IPS-18c (cell line): ENCODE measurements around the gene MAD2L1.
A peak's percentile ranks its signal among the peaks of the same experiment; 100 is the strongest.
"Not testable (repeated sequence)": the region's sequence is repeated elsewhere in the genome, so short reads cannot be mapped to it uniquely, and the experiment has no call there.

ENCODE experiments used
- H3K4me3 ChIP-seq: 2 replicates; pipeline ENCODE4 v1.7.0; 2013; ENCODE audit warnings: low read depth, mild to moderate bottlenecking, low read length, moderate library complexity; ENCODE audit not compliant: insufficient read depth
- H3K9me3 ChIP-seq: one replicate; pipeline ENCODE4 v1.6.1; 2013; ENCODE audit warnings: mild to moderate bottlenecking, low read length, moderate library complexity; ENCODE audit not compliant: control insufficient read depth, insufficient read depth

Gene MAD2L1

DNA sequence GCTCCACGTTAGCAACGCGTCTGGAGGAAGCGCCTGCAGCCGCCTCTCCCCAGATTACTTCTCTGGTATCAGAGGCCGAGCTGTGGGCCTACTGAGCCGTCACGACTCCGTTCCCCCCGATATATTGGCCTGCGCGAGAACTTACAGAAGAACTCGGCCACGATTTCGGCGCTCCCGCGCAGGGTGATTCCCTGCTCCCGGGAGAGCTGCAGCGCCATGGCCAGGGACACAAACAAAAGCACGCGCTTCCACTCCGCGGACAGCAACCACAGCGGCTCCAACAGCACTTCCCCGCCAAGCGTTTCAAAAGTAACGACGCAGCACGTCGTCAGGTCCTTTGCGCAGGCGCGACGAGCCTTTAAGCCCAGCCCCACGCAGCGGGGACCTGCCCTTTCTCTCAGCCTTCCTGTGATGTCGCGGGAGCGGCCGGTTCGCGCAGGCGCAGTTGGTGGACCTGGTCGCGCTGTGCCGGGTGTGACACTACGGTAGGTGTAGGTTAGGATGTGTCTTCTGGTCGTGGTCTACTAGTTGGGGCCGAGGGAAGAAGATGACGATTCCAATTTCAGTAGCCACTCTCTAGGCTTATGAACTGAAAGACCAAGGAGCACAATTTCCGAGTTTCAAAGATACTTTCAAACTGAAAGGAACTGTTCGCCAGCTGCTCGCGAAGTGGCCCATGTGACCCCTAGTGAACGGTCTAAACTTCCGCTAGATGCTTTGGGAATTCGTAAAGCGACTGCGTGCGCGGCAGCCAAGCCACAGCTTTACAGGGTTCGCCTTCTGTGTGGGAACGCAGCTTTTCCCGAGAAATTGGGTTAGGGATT, at the start of gene MAD2L1:
MAD2L1 (minus strand) TSS at position 332 of the 824 bp plus-strand sequence; CDS start at position 218, 114 bp downstream.
- Histone ChIP-seq H3K4me3 (peak within 1 kb of the TSS; percentile 74), H3K9me3 (no peaks in the 10 kb centered on the region)

DNA sequence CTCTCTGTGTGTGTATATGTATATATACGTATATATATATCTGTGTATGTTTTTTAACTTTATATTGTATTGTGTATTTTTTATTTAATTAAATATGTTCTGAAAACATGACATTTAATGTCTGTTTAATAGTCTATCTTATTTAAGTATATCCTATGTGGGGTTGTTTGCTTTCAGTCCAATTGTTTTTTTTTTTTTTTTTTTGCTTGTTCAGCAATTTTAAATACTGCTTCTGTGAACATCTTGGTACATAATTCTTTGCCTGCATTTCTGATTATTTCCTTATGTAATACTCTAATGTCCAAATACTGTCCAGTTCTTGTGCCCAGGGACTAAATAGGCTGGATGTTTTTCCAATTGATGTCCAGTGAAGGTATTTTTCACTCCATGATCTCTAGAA, 45.1 kb upstream of the MAD2L1 start:
- no peaks in the 10 kb centered on the region for H3K9me3 ChIP-seq
- no peak overlapping the region for H3K4me3 ChIP-seq

DNA sequence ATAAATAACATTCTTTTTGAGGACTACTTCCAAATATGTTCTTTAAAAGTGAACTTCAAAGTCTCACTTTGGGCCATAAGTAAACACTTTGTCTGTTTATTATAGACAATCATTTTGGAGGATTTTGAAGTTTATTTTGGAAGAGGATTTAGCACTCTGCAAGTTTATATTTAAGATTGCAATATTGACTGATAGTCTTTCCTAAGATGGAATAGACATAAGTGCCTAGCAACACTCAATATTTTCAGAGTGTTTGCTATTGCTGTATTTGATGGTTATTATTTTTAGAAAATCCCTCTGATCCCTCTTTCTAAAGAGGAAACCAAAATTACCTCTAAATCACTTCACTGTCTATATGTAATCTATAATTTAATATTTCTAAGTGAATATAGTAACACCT, 42.8 kb upstream of the MAD2L1 start:
- Histone ChIP-seq H3K9me3 (no peaks in the 10 kb centered on the region), H3K4me3 (no peak overlapping the region)

DNA sequence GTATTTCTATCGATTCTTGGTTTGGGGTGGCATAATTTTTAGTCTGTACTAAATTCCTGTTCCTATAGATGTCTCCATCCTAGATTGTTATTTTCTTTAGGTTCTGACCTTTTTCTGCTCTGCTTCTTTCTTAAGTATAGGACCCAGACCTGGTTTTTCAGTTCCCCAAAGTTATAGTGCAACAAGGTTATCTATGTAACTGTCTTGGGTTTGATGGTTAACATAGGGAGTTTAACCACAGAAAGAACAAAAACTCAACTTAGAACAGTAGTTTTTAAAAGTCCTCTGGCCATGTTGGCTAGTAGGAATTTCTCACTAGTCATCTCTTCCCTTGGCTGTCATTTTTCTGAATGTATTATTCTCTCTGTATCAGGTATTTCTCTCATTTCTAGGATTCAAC, 38.8 kb upstream of the MAD2L1 start:
- Histone ChIP-seq H3K9me3 (no peaks in the 10 kb centered on the region), H3K4me3 (no peak overlapping the region)

DNA sequence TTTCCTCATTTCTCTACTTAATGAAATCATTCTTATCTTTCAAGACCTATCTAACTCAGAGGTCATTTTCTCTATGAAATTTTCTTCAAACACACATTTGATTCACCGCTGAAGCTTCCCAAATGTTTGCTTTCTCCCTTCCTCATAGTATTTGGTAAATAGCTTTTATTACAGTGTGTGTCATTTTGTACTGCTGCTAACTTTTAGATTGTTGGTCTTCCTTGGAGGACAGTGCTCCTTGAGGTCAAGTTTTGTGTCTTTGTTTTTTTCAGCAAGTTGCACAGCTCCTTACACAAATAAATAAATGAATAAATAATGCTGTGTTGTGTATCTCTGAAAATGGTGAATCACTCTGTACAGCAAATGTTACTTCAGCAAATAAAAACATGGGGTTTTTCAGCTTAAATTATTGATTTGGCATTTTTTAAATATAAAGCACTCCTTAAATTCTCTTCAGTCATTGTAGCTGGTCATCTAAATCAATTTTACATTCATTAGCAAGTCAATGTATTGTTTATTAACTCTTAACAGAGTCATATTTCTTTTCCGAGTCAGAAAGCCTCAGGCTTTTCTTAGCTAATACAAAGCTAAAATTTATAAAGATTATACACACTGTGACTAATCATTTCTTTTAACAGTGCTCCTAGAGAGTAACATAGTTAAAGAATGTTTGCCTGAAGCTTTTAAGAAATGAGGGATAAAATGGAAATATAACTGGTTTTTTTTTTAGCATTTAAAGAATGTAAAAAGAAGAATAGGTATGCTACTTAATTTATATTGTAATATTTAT, 30.1 kb upstream of the MAD2L1 start:
- H3K9me3 ChIP-seq: no peaks in the 10 kb centered on the region

DNA sequence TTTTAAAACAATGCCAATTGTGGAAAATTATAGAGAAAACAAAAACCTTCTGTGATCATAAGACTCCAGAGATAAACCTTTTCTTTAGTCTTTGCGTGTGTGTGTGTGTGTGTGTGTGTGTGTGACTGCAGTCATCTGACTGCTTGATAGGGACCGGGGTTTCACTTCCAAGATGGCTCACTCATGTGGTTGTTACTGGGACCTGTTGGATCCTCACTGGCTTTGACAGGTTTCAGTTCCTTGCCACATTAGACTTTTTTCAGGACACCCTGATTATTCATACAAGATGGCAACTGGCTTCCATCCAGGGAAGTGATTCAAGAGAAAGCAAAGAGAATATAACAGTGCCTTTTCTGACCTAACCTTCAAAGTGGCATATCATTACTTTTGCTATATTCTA, 21.9 kb upstream of the MAD2L1 start:
- H3K9me3 ChIP-seq: no peaks in the 10 kb centered on the region

More for the DNA sequence above, 30.1 kb upstream of the MAD2L1 start:
- no peak overlapping the region for H3K4me3 ChIP-seq

DNA sequence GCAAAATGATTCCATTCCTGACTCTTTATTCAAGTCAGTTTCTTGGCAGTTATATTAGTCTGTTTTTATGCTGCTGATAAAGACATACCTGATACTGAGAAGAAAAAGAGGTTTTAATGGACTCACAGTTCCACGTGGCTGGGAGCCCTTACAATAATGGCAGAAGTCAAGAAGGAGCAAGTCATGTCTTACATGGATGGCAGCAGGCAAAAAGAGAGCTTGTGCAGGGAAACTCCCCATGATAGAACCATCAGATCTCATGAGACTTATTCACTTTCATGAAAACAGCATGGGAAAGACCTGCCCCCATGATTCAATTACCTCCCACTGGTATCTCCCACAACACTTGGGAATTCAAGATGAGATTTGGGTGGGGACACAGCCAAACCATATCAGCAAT, 21.4 kb upstream of the MAD2L1 start:
- H3K9me3 ChIP-seq, H3K4me3 ChIP-seq: not testable (repeated sequence)

More for the DNA sequence above, 21.9 kb upstream of the MAD2L1 start:
- no peak overlapping the region for H3K4me3 ChIP-seq

DNA sequence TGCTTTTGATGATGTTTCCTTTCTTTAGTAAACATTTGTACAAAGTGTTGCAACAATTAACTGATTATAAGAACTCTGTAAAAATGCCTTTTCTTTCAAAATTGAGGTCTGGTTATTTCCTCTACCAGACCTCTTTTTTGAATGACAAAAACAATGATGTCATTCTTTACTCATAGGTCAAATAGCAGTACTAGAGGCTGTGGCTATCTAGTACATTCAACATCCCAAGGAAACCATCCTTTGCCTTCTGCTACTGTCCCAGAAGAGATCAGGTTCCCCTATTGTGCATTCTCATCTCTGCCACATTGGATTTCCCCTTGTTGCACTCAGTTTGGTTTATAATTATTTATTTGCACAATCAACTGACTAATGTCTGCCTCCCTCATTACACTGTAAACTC, 19.1 kb upstream of the MAD2L1 start:
- no peaks in the 10 kb centered on the region for H3K9me3 ChIP-seq
- H3K4me3 ChIP-seq: no peak overlapping the region

DNA sequence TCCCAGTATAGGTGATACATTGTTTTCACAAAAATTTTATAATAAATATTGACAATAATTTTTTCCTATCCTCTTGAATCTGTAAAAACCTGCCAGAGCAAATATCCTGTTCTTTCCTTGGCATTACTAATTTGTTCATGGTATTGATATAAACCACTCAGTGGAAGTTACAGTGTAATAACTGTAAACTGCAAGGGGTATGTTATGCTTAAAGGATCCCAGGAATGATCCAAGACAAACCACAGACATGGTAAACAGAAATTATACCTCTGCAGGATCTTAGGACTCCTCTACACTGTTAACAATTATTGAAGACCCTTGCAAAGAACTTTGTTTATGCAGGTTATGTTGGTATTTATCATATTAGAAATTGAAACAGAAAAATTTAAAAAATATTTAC, 17.7 kb upstream of the MAD2L1 start:
- Histone ChIP-seq H3K4me3 (no peak overlapping the region), H3K9me3 (no peaks in the 10 kb centered on the region)

DNA sequence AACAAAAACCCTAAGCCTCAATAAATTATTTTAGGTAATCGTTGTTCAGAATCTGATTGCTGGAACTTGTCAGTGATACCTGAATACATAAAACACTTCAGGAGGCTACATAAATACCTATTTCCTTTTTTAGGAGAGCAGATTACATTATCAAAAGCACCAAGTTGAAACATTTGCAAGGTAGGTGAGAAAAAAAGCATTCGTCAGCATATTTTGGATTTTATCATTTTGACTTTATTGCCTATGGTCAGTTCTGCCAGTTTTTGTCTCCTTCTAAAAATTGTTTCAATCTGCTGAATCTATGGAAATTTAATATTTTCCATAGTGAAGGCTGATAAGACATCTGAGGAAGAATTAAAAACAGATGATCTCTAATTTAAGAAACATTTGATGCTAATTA, 16.5 kb upstream of the MAD2L1 start:
- H3K9me3 ChIP-seq: no peaks in the 10 kb centered on the region
- H3K4me3 ChIP-seq: no peak overlapping the region

DNA sequence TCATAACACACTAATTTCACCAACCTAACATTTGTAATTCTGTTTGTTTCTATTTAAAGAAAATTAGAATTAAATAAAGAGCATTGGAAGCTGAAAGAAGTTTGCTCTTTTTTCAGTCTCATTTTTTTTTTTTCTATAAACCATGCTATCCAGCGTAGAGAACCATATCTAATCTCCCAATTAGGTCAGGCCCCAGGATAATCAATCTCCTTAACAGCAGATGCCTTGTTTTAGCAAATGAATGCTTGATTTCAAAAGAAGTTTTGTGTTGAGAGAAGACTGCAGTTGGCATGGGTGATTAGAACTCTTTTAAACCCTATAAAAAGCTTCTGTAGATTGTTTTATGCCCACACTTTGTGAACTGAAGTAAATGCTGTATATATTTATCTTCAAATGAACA, 15.6 kb upstream of the MAD2L1 start:
- no peaks in the 10 kb centered on the region for H3K9me3 ChIP-seq
- no peak overlapping the region for H3K4me3 ChIP-seq

DNA sequence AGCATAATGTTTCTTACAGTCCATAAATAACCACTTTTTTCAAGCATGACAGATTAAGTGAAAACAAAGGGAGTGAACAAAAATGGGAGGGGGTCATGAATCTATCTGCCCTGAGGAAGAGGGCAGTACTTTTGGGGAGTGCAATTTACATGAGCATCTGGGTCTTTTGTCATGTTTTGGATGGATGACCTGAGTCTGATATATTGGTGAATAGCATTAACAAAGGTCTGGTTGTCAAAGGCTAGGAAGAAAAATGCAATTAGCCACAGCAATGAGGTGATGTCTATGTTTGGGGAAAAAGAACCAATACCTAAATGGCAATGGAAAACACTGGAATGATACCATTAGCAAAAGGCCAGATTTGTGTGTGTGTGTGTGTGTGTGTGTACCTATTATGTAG, 15.1 kb upstream of the MAD2L1 start:
- Histone ChIP-seq H3K4me3 (no peak overlapping the region), H3K9me3 (no peaks in the 10 kb centered on the region)

DNA sequence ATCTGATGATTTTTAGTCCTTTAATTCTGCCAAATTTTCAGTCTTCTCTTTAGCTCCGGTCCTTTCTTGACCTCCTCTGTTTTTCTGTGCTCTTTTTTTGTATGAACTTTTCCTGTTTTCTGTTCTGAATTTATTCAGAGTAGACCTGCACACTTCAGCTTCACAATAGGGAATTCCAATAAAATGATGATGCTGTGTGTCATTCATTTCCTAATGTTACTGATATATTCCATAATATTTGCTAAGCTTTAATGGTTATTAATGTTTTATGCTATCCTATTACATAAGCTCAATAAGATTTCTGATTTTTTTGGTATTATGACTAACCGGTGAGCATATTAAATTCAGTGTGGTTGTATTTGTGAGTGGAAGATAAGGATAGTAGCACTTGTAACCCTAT, 13.9 kb upstream of the MAD2L1 start:
- Histone ChIP-seq H3K9me3 (no peaks in the 10 kb centered on the region), H3K4me3 (no peak overlapping the region)

DNA sequence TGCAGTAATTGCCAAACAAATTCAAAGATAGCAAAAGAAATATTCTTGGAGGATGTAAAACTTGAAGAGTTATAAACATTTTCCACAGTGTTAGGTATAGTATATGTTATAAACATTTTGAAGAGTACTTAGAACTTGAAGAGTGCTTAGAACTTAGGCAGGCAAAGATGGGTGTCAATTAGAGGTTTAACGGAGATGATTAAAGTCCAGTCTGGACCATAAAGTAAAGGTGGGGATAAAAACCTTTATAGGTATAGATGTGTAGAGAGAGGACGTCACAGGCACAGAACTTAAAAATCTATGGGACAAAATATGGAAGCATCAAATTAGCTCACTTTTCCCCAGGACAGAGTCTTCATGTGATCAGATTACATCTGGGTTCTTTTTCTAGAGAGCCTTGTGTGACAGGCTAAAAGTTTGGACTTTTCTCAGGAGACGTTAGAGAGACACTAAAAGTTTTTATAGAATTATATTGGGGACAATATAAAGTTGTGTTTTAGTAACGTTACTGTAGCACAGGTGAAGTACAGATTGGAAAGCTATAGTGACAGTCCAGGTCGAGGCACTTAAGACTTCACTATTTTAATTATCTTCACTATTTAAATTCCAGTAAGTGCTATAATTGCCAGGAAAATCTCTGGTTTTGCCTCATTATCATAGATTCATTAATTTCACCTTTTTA, 13.3 kb upstream of the MAD2L1 start:
- Histone ChIP-seq H3K9me3 (no peaks in the 10 kb centered on the region), H3K4me3 (no peak overlapping the region)

DNA sequence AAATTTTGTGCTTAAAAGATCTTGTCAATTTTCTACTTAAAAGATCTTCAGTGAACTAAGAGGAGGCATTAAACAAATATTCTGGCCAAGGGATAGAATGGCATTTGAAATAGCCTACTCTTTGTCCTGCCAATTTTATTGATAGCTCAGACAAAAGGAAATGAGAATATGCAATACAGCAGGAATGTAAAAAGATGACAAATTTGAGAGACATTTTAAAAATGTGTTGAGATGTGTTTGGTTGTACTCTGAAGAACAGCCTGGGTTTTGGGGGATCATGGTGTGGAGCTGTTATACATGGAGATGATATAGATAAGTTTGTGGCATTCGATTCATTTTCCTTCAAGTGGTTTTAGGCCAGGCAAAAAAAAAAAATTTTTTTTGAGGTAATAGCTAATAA, 11.6 kb upstream of the MAD2L1 start:
- Histone ChIP-seq H3K4me3 (no peak overlapping the region), H3K9me3 (no peaks in the 10 kb centered on the region)

DNA sequence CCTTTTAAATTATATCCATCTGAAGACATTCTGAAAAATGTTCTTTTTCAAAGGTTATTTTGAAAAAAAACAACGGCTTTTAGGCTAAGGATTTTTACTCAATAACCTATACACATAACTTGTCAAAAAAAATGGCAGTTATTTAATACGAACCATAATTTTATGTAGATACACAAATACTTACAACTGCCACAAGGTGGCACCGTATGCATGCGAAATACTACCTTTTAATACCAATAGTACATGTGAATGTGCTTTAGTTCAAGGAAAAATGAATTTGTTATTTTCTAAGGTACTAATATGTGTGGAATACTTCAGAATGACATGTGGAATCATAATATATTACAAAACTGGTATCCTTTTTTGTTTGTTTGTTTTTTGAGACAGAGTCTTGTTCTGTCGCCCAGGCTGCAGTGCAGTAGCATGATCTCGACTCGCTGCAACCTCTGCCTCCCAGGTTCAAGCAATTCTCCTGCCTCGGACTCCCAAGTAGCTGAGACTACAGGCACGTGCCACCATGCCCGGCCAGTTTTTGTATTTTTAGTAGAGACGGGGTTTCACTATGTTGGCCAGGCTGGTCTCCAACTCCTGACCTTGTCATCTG, 4.6 kb upstream of the MAD2L1 start:
- no peak overlapping the region for H3K4me3 ChIP-seq

DNA sequence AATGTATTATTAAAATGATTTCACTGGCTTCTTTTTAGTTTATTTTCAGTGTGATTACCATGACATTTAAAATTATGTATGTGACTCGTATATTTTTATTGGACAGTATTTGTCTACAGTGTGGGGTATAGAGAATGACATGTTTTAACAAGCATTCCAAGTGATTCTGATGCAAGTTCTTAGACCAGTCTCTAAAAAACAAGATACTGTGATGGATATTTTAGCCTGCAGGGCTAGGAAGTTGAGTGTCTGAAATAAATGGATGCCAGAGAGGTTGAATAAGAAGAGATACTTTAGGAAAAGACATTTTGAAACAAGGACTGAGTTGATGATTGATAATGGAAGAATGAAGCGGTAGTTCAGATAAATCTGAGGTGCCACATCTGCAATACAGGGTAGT, 3.5 kb upstream of the MAD2L1 start:
- H3K9me3 ChIP-seq: no peaks in the 10 kb centered on the region
- H3K4me3 ChIP-seq: no peak overlapping the region

More for the DNA sequence above, 4.6 kb upstream of the MAD2L1 start:
- H3K9me3 ChIP-seq: no peaks in the 10 kb centered on the region
